ENCODE data around the gene ACY1.

DNA sequence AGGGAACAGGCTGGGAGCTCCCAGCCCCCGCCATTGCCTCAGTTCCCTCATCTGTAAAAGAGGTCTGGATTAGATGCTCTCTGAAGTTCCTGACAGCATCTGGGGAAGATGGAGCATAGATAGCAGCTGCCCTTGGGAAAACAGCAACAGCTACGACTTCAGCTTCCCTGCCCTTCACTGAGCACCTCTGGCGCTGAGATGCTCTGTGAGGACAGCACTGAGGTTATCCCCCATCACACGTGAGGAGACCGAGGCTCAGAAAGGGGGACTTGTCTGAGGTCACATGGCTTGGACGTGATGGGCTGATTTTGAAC, 23.4 kb downstream of the ACY1 start:
- TF ChIP-seq, protein P1, sequence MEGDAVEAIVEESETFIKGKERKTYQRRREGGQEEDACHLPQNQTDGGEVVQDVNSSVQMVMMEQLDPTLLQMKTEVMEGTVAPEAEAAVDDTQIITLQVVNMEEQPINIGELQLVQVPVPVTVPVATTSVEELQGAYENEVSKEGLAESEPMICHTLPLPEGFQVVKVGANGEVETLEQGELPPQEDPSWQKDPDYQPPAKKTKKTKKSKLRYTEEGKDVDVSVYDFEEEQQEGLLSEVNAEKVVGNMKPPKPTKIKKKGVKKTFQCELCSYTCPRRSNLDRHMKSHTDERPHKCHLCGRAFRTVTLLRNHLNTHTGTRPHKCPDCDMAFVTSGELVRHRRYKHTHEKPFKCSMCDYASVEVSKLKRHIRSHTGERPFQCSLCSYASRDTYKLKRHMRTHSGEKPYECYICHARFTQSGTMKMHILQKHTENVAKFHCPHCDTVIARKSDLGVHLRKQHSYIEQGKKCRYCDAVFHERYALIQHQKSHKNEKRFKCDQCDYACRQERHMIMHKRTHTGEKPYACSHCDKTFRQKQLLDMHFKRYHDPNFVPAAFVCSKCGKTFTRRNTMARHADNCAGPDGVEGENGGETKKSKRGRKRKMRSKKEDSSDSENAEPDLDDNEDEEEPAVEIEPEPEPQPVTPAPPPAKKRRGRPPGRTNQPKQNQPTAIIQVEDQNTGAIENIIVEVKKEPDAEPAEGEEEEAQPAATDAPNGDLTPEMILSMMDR (IDR thresholded peaks at IDR 0.05), result no peak
- TF ChIP-seq EP300 (IDR thresholded peaks at IDR 0.05) (no peak), POLR2A (IDR thresholded peaks at IDR 0.05) (no peak), POLR2AphosphoS5 (IDR thresholded peaks at IDR 0.05) (no peak)

Data from suprapubic skin (tissue), 4 donors.